ENCODE measurements around the gene ABHD16B.
"Not testable (repeated sequence)": the region's sequence is repeated elsewhere in the genome, so short reads cannot be mapped to it uniquely, and the experiment has no call there.

The ABHD16B gene

DNA sequence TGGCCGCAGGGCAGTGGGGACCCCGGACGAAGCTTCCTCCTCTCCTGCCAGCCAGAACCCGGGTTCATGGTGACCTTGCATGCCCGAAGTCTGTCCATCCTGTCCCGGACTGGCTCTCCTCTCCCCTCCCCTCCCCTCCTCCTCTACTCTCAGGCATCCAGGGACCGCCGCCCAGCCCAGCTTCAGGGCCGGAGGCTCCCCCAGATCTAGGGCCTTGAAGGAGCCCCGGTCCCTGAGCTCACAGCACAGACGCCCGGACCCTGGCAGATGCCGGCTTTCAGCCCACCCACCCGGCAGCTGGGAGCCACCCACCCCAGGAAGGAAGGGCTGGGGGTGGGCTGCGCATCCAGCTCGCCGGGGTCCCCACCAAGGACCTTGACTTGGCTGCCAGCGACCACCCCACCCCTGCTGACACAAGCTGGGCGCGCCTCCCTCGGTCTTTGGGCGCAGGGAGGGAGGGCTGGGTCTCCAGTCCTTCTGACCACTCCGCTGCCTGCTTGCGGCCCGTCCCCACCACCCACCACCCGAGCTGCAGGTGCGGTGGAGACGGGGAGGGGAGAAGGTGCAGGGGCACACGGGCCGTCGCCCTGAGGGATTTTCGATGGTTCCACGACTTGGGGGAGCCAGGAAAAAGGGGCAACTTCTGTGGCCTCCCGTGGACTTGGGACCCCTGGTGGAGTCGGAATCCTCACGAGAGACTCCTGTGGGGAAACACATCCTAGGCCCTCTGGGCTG lies 5.8 kb upstream of the ABHD16B start:
- no peak for DNase-seq (ENCODE audit: low read depth)

GRCh38 chr20:63856098-63856511 lies 5.2 kb upstream of the ABHD16B start:
- no peak for DNase-seq (ENCODE audit: low read depth)

- DNase-seq (ENCODE audit: low read depth) = no peak
Measured at GRCh38 chr20:63857764-63858392, 3.4 kb upstream of the ABHD16B start.

DNA sequence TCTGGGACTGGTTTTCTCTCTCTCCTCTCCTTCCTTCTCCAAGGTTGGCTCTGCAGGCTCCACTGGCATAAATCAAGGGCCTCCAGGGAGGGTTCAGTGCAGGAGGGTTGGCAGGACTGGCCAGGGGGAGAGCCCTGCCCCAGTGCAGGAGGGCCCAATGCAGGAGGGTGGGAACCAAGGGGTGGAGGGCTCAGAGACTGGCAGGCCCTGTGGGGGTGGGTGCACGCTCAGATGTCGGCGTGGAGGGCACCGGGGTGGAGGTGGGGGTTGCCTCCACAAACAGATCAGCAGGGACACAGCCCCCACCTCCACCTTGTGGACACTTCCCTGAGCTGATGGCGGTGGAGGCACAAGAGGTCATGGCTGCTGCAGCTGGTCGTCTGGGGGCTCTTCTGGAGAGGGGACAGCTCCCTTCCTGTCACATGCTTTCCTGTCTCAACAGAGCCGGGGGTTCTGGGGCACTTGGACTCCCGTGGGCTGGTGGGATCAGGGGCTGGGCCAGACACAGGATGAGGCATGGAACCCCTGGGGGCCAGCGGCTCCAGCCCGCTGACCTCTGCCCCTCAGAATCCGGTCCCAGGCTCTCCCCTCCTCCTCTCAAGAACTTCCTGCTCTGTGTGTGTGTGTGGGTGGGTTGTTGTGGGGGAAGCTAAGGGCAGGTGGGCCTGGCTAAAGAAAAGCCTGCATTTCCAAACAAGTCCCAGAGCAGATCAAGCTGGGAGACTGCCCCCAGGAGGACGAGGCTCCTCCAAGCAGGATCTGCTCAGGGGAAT lies 2.7 kb upstream of the ABHD16B start:
- no peak for DNase-seq (ENCODE audit: low read depth)

DNA sequence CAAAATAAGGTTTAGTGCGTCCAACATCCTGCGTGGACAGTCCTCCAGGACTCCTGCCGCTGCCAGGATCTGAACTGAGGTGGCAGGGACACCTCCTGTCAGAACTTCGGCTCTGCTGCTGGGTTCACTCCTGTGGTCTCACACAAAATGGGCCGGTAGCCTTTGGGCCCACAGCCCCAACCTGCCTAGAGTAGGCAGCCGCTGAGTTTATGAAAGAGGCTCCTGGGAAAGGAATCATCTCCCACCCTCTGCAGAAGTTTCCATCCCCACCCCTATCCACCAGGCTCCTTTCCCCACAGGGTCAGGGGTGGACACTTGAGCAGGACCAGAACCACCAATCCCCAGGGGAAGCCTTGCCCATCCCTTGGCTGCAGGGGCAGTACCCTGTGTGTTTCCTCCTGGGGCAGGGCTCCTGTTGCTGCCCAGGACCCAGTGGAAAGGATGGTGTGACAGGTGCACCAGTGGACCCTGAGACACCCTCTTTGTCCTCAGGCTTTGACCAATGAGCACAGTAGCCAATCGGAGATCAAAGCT lies 2.1 kb upstream of the ABHD16B start:
- no peak for DNase-seq (ENCODE audit: low read depth)

DNA sequence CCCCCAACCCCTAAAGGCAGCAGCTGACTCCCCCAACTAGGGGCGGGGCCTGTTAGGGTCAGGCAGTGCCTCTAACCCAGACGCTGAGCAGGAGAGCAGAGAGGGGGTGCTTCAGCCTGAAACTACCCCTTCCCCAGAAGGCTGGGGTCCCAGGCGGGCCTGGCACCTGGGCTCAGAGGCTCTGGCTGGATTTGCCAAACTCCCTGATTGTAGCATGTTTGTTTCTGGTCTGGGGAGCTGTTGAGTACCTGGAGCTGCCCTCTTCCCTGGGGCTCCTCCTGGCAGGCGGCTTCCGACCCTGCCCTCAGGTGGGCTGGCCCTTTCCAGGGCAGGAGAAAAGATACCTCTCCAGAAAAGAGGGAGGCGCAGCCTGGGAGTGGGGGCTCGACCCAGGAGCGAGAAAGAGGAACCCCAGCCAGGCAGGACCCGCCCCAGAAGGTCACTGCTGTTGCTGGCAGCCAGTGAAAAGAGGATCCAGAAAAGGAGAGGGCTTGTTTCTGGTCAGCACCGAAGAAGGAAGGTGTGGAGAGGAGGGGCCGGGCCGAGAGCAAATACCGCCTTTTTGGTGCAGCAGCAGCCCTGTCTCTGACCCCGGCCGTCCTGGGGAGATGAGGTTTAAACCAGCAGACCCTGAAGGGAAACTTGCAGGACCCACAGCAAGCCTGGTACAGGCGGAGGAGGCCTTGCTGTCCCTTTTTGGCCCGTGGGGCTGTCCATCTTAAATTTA lies 810 bp upstream of the ABHD16B start:
- DNase-seq (ENCODE audit: low read depth) = no peak

DNA sequence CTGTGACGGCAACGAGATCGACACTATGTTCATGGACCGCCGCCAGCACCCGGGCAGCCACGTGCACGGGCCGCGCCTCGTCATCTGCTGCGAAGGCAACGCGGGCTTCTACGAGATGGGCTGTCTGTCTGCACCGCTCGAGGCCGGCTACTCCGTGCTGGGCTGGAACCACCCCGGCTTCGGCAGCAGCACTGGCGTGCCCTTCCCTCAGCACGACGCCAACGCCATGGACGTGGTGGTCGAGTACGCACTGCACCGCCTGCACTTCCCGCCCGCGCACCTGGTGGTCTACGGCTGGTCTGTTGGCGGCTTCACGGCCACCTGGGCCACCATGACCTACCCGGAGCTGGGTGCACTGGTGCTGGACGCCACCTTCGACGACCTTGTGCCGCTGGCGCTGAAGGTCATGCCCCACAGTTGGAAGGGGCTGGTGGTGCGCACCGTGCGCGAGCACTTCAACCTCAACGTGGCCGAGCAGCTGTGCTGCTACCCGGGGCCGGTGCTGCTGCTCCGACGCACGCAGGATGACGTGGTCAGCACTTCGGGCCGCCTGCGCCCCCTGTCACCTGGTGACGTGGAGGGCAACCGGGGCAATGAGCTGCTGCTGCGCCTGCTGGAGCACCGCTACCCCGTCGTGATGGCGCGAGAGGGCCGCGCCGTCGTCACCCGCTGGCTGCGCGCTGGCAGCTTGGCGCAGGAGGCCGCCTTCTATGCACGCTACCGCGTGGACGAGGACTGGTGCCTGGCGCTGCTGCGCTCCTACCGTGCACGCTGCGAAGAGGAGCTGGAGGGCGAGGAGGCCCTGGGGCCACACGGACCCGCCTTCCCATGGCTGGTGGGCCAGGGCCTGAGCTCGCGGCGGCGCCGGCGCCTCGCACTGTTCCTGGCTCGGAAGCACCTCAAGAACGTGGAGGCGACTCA lies 943 bp downstream of the ABHD16B start:
- no peak for DNase-seq (ENCODE audit: low read depth)

DNA sequence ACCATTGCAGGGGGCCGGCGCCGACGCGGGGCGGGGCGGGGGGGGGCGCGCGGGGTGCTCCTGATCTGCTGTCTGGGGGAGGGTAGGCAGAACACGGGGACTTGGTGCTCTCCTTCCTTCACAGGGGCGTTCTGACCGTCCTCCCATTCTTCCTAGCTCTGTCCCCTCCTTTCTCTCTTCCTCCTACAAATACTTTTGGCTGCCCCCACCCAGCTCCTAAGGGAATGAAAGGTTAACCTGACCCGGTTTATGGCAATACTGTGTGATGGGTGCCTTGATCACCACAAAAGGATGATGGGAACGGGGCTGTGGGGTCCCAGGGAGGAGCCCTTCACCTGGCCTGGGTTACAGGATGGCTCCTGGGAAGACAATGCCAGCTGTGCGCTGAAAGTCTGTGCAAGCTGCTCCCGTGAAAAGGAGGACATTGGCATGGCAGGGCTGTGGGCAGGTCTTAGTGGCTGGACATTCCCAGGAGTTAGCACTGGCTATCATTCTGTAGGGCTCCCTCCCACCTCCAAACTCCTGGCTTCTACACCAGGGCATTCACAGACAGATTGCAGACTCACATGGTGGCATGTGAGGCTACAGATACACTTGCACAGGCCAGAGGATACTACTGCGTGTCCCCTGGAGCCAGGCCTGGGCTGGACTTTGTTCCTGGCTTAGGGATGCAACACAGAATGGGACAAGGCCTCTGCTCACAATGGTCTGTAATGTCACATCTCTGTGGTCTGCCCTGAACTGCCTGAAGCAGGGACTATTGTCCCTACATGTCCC lies 1.9 kb downstream of the ABHD16B start:
- no peak for DNase-seq (ENCODE audit: low read depth)

DNA sequence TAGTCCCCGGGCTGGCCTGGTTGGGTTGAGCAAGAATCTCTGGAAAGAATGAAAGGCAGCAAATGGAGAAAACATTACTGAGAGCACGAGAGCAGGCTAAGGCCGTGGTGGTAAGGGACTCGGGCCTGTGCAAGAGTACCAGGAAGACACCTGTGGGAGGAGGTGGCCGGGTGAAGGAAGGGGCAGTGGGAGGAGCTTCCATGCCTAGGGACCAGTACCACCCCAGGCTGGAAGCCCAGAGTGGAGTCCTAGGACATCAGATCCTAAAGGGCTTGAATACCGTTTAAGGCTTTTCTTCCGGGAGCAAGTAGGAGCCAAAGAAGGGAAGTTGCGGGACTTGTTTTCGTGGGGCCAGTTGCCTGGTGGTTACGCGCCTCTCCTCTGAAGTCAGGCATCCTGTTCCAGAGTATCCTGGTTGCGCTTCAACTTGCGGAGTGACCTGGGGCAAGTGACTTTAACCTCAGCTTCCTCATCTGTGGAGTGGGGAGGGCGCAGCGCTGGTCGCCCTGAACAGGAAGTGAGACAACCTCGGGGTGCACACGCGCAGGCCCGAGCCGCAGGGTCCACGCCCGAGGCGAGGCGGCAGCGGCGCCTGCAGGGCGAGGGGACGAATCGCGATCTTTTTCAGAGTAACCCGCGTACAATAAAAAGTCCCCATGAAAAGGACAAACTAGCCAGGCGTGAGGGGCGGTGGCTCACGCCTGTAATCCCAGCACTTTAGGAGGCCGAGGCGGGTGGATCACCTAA lies 2.7 kb downstream of the ABHD16B start:
- DNase-seq (ENCODE audit: low read depth) = peak; percentile 74

DNA sequence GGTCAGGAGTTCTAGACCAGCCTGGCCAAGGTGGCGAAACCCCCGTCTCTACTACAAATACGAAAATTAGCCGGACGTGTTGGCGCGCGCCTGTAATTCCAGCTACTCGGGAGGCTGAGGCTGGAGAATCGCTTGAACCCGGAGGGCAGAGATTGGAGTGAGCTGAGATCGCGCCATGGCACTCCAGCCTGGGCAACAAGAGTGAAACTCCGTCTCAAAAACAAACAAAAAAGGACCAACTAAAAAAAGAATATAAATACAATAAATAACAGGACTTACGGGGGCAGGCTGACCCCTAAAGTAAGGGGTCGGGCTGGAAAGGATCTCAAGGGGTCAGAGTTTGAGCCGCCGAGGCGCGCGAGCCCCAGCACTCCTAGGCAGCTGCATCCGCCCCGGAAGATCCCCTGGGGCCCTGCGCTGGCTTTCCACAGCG lies 3.3 kb downstream of the ABHD16B start:
- no peak for DNase-seq (ENCODE audit: low read depth)

GRCh38 chr20:63864978-63865640 lies 3.8 kb downstream of the ABHD16B start, which contains the start of gene TPD52L2:
Gene TPD52L2, plus strand, starts transcription at chr20:63865270. Its CDS starts 96 bp downstream, at chr20:63865366.
- DNase-seq (ENCODE audit: low read depth) = peak; percentile 96

- DNase-seq (ENCODE audit: low read depth) = not testable (repeated sequence)
Measured at GRCh38 chr20:63867042-63867441, 5.7 kb downstream of the ABHD16B start.

GRCh38 chr20:63868264-63868663 lies 7.0 kb downstream of the ABHD16B start:
- DNase-seq (ENCODE audit: low read depth) = no peak

- no peak for DNase-seq (ENCODE audit: low read depth)
Measured at GRCh38 chr20:63873477-63873971, 12.2 kb downstream of the ABHD16B start.

- DNase-seq (ENCODE audit: low read depth) = not testable (repeated sequence)
Measured at GRCh38 chr20:63874241-63874640, 12.9 kb downstream of the ABHD16B start.

DNA sequence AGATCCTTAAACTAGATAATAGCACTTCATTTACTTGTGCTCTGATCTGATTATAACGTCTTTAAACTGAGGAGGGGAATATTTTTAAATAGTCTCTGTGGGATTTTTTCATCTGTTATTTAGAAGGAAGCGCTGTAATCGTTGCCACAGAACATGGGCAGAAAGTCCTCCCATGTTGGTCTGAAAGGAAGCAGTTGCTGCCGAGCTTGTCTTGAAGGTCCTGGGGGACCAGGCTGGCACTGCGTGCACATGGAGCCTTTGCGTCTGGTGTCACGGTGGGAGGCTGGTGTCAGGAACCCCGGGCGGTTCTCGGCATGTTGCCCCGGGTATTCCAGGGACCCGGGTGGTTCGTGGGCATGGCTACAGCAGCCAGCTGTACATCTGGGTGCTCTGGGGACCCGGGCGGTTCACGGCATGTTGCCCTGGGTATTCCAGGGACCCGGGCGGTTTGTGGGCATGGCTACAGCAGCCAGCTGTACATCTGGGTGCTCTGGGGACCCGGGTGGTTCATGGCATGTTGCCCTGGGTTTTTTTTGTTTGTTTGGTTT lies 15.3 kb downstream of the ABHD16B start:
- no peak for DNase-seq (ENCODE audit: low read depth)

GRCh38 chr20:63877755-63878470 lies 16.6 kb downstream of the ABHD16B start:
- no peak for DNase-seq (ENCODE audit: low read depth)
